GM19351 (cell line): ENCODE results near the gene NTN5.

Experiments
- ATAC-seq: cut with Tn5 transposase; IDR thresholded peaks from one replicate; pipeline ENCODE4 v1.9.1; 2021; ENCODE audit warnings: mild to moderate bottlenecking, moderate library complexity; ENCODE audit not compliant: unreplicated experiment

NTN5 gene

DNA sequence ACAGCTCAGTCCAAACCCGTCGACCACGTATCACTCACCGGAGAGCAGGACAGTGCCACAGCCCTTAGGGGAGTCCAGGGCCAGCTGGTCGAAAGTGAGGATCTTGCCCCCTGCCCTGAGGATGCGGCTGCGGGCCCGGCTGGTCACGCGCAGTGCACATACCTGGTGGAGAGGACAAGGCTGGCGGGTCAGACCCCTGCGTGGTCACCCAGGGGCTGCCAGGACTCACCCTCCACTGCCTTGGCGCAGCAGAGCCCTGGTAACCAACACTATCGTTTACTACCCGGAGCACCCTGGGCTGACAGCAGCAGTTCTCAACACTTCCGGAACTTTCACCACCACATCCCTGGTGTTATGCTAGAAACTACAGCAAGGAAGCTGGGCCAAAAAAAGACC is 56.8 kb downstream of the NTN5 start:
- no peak for ATAC-seq

DNA sequence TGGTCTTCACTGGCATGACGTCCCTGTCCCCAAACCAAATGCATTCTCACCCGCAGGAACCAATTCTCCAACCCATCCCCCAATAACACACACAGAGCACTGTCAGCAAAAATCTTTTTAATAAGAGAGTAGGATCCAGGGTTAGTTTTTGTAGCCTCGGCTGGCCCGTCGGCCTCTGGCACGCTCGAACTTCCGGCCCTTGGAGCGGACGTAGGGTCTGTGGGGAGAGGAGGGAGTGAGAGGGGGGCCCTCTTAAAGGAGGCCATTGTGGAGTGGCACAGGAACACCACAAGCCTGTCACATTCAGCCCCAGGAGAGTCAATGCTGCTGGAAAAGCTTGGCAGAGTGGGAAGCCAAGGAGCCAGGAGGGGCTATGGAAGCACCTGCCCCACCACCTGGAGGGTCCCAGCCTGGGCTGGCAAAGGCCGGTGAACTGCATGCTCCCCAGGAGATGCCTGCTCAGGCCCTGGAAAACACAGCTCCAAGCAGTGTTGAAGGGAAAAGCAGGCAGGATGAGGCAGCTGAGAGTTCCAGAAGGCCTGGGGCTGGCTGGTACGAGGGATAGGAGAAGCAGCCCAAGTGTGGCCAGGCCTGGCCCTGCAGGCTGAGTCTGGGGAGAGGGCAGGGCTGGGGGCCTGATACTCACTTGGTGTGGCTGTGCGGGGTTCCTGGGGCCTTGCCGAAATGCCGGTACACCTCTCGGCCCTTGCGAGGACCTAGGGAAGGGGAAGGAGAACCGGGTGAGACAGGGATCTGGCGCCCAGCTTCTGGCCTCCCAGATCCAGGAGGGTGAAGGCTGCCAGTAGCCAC is 57.4 kb downstream of the NTN5 start:
- no peak for ATAC-seq

DNA sequence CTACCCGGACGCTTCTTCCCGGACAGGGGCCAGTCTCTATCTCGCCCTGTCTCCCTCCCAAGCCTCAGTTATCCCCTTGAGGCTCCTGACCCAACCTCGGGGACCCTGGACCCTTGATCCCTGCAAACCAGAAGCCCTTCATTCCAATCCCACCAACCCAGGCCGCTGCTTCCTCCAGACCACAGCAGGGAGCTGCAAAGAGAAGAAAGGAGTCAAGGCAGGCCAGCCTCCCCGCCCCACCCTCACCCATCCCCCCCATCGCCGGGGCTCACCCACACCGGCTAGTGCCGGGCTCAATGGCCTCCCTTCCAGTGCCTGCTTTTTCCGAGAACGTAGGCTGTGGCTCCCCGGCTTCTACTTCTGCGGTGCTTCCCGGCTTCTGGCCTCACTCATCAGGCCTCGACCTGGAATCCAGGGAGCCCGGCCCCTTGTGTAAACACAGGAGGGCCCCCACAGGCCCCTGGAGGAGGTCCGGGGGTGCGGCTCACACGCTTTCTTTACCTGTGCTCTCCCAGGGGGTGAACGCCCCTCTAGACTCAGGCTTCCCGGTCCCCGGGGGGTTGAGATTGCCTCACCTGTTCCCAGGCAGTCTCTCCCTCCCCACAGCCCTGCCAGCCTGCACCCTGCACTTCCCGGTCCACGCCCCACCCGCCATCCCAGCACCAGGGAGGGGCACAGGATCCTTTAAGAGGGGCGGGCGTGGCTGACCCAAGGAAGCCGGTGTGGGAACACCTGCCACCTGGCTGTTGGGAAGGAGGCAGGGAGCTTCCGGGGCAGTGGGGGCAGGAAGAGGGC is 58.2 kb downstream of the NTN5 start, which contains the start of gene FAM83E:
TSS of gene FAM83E (minus strand) at position 641 of the 795 bp plus-strand sequence. CDS start 1,704 bp downstream, outside the sequence.
- no peak for ATAC-seq

DNA sequence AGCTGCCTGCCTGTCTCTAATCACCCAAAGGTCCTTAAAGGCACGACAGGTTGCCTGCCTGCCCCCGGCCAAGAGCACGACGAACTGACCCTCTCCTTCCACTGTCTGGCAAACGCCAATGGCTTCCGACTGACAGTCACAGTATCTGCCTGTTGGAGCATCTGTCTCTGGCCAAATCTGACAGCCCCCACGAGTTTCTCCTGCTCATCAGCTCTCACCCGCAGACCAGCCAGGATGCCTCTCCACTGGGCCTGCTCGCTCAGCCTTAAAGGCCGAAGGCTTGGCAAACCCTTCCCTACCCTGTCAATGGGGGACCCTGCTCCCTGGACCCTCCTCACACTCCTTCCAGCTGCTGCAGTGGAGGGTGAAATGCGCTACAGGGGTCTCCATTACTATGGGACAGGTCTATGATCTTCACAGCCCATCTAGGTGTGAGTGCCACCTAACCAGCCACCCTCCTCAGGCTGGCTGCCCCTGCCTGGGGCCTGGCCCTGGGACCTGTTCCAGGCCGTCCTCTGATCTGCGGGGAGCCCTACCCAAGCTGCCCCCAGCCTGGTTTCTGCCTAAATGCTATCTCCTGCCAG is 58.9 kb downstream of the NTN5 start:
- no peak for ATAC-seq

DNA sequence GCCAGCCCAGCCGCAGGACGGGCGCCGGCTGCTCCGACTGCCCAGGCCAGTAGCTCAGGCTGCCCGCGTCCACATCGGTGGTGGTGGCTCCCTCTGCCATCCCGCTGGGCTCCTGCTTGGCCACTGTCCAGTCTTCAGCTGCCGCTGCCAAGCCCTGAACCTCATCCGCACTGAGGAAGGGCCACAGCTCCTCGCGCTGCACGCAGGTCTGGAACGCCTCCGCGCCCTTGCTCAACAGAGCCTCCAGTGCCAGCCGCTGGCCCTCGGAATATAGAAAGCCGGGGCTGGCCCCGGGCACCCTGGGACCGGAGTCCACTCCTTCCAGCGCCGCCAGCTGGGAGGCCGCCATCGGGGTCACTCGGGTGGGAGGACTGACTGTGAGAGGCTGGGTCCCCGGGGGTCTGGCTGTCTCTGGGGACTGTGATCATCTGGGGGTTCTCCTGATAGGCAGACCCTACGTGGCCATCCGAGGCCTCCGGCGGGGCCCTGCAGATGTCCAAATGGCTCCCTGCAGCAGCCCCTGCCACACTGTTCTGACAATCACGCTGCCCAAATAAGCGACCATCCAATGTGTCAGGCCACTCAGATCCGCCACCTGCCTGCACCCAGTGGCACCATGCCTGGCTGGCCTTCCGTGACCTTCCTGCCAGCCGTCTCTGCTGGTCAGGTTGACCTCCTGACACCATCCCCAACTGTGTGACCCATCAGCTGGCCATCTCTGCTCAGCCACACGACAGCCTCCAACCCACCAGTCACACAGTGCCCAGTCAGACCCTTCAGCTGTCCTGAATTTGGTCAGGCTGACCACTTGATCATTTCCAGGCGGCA is 59.6 kb downstream of the NTN5 start:
- ATAC-seq = no peak

DNA sequence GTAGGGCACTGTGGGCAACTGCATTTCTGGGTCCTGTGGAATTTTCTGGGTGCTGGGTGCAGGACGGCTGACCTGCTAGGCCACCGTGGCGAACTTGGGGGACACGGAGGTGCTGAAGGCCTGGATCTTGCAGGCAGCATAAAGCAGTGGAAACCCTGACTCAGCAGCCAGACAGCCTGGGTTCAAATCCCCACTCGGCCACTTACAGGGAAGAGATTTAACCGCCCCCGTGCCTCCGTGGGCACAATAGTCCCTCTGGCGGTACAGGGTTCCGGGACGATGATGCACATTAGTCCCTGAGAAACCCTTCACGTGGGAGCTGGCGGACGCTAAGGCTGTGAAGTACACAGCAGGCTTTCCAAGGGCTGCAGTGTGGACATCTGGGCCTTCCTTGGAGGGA is 60.9 kb downstream of the NTN5 start:
- ATAC-seq = no peak
